Measurements from ENCODE around the gene GNA12.
"Not testable (repeated sequence)": the region's sequence is repeated elsewhere in the genome, so short reads cannot be mapped to it uniquely, and the experiment has no call there.

GNA12 gene

DNA sequence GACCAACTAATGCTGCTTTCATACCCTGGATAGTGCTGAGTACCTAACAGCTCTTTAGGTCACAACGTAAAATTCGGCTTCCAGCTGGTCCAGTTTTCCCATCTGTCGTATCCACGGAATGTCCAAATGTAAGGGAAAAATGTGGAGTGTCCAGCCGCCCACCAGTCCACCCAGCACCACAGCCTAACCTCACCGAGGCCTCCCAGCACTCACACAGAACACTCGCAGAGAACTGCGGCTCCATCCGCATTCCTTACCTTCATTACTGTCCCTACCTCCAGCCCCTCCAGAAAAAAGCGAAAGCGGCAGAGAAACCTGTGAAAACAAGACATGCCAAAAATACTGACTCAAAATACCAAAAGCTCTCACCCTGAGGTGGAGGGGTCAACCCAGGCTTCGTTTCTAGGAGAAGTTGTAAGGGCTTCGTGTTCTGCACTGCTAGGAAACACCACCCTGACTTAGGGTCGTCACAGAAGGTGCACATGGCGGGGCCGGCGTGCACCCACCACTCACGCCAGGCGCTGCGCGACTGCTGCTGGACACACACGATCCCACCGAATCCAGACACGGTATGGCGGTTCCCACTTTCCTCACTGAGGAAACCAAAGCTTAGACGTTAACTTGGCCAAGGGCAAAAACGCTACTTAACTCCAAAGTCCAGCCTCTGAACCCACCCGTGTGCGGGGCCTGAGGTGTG, 82.2 kb downstream of the GNA12 start:
- no peak overlapping the region for H3K4me3 ChIP-seq (ENCODE audit: low read depth, low read length)

GRCh38 chr7:2761131-2761624, 82.9 kb downstream of the GNA12 start:
- no peak overlapping the region for H3K4me3 ChIP-seq (ENCODE audit: low read depth, low read length)
- DNase-seq (ENCODE audit: low read depth) = no peak

More for the DNA sequence above, 82.2 kb downstream of the GNA12 start:
- no peak for DNase-seq (ENCODE audit: low read depth)

GRCh38 chr7:2760098-2760889, 83.8 kb downstream of the GNA12 start:
- DNase-seq (ENCODE audit: low read depth) = no peak
- H3K4me3 ChIP-seq (ENCODE audit: low read depth, low read length) = no peak overlapping the region

DNA sequence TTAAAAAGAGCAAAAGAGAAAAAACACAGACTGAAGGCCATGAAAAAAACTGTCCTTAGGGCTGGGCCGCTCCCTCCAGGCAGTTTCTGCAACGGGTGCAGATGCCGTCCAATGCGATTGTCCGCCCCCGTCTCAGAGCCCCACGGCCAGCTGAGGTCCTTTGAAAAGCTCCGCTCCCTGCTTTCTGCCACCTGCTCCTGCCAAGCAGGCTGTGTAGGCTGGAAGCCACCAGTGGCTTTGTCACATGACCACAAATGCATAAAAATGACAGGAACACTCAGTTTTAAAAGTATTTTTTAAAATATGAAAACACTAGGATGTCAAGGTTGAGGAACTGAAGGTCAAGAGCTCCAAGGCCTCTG, 84.4 kb downstream of the GNA12 start:
- no peak overlapping the region for H3K4me3 ChIP-seq (ENCODE audit: low read depth, low read length)

DNA sequence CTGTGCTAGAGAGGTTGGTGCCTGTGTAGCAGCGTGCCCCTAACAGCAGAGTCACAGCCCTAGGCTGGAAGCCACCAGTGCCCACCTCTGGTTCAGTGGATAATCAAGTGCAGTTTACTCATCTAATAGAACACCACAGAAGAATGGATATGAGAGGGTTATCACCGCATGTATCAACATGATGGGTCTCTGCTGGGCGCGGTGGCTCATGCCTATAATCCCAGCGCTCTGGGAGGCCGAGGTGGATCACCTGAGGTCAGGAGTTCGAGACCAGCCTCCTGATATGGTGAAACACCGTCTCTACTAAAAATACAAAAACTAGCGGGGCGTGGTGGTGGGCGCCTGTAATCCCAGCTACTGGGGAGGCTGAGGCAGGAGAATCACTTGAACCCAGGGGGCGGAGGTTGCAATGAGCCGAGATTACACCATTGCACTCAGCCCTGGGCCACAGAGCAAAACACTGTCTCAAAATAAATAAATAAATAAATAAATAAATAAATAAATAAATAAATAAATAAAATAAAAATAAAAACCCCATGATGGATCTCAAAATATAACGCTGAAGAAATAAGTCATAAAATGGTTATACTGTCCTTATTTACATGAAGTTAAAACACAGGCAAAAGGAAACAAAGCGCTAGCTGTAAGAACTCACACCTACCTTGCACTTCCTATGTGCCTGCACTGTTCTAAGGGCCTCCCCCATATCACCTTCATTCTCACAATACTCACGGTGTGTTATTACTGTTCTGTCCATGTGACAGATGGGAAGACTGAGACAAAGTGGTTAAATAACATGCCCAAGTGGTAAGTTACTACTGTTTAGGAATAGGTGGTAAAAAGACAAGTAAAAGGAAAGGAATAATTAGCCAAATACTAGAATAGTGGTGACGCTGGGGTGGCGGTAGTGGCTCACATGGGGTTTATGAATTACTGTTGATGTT, 85.2 kb downstream of the GNA12 start:
- H3K4me3 ChIP-seq (ENCODE audit: low read depth, low read length) = peak overlapping the region; percentile 27
- no peak for DNase-seq (ENCODE audit: low read depth)

More for the DNA sequence above, 84.4 kb downstream of the GNA12 start:
- no peak for DNase-seq (ENCODE audit: low read depth)

DNA sequence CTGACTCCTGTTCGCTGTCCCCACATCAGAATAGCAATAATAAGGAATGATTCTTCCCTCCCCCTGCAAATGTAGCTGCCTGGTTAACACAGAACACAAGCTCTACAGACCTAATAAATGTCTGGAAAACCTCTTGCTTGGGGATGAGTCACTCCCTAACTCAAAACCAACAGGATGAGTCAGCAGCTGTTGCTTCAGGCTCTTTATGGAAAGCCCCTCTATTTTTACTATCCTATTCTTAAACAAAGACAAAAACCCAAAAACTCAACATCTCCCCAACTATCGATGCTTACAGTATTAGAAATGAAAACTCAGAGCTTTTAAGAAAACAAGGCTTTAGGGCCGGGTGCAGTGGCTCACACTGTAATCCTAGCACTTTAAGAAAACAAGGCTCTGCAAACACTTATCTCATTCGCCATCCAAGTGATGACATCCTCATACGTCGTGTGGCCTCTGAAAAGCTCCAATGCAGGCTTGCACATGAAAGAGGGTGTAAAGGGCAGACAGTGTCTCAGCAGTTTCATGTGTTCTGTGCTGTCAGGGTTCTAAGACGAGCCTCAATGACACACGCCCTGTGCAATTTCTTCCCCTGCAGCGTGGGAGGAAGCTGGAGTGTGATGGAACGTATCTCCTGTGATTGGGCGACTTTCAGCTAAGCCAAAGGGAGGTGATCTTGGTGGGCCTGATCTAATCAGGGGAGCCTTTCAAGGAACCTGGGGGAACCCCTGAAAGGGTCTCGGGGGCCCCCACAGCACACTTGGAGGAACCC, 86.0 kb downstream of the GNA12 start:
- peak overlapping the region; percentile 27 for H3K4me3 ChIP-seq (ENCODE audit: low read depth, low read length)
- DNase-seq (ENCODE audit: low read depth) = peak; percentile 97

DNA sequence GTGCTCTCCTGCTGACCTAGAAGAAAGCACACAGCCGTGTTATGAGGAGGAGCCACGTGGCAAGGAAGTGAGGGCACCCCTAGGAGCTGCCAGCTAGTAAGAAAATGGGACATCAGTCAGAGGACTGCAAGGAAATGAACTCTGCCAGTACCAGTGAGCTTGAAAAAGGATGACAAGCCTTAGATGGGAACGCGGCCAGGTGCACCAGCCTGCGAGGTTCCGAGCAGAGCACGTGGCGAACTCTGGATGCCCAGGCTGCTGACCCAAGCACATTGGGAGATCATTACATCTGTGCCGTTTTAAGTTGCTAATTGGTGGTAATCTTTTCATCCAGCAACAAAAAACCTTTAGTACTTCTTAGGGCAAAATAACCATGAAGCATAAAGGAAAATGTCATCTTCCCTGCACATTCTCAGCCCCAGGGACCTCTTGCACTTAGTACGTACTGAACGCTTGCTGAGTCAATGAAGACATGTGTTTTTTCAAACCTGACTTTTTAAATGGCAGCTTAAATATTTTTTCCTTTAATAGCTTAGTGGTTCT, 86.7 kb downstream of the GNA12 start:
- DNase-seq (ENCODE audit: low read depth) = no peak
- H3K4me3 ChIP-seq (ENCODE audit: low read depth, low read length) = peak overlapping the region; percentile 4

- DNase-seq (ENCODE audit: low read depth) = no peak
- no peak overlapping the region for H3K4me3 ChIP-seq (ENCODE audit: low read depth, low read length)
These were observed 88.6 kb downstream of the GNA12 start for GRCh38 chr7:2755531-2755930.

DNA sequence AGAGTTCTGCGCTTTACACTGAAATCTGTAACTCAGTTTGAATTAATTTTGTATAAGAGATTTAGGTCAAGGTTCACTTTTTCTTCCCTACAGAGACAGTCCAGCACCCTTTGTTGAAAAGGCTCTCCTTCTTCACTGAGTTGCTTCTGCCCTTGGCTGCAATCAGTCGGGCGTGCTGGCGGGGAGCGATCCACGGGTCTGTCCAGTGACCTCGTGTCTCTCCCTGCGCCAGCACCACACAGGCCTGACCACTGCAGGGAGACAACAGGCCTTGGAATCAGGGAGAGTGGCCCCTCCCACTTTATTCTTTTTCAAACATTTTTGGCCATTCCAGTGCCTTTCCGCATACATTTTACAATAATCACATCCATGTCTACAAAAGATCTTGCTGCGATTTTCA, 89.2 kb downstream of the GNA12 start:
- no peak for DNase-seq (ENCODE audit: low read depth)
- no peak overlapping the region for H3K4me3 ChIP-seq (ENCODE audit: low read depth, low read length)

- no peak overlapping the region for H3K4me3 ChIP-seq (ENCODE audit: low read depth, low read length)
- no peak for DNase-seq (ENCODE audit: low read depth)
These were observed 90.0 kb downstream of the GNA12 start for GRCh38 chr7:2754086-2754485.

GRCh38 chr7:2753148-2753547, 91.0 kb downstream of the GNA12 start:
- no peak for DNase-seq (ENCODE audit: low read depth)
- no peak overlapping the region for H3K4me3 ChIP-seq (ENCODE audit: low read depth, low read length)

- H3K4me3 ChIP-seq (ENCODE audit: low read depth, low read length) = no peak overlapping the region
- no peak for DNase-seq (ENCODE audit: low read depth)
These were observed 93.0 kb downstream of the GNA12 start for GRCh38 chr7:2751086-2751485.

DNA sequence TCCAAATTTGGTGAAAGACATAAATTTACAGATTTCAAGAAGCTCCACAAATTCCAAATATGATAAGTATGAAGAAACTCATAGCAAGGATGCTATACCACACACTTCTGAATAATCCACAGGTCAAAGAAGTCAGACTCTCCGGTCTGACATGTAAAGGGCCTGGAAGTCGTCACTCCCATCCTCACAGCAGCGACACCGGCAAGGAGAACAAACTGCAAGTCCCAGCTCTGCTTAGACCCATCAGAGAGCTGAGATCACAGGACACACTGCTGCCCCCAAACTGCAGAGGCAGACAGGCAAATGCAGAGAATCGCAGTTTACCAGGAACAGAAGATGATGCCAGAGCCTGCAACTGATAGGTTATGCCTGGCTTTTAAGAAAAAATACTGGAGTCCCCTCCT, 94.1 kb downstream of the GNA12 start:
- no peak for DNase-seq (ENCODE audit: low read depth)
- H3K4me3 ChIP-seq (ENCODE audit: low read depth, low read length) = no peak overlapping the region

DNA sequence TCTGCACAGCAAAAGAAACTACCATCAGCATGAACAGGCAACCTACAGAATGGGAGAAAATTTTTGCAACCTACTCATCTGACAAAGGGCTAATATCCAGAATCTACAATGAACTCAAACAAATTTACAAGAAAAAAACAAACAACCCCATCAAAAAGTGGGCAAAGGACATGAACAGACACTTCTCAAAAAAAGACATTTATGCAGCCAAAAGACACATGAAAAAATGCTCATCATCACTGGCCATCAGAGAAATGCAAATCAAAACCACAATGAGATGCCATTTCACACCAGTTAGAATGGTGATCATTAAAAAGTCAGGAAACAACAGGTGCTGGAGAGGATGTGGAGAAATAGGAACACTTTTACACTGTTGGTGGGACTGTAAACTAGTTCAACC, 95.4 kb downstream of the GNA12 start:
- DNase-seq (ENCODE audit: low read depth); H3K4me3 ChIP-seq (ENCODE audit: low read depth, low read length): not testable (repeated sequence)

DNA sequence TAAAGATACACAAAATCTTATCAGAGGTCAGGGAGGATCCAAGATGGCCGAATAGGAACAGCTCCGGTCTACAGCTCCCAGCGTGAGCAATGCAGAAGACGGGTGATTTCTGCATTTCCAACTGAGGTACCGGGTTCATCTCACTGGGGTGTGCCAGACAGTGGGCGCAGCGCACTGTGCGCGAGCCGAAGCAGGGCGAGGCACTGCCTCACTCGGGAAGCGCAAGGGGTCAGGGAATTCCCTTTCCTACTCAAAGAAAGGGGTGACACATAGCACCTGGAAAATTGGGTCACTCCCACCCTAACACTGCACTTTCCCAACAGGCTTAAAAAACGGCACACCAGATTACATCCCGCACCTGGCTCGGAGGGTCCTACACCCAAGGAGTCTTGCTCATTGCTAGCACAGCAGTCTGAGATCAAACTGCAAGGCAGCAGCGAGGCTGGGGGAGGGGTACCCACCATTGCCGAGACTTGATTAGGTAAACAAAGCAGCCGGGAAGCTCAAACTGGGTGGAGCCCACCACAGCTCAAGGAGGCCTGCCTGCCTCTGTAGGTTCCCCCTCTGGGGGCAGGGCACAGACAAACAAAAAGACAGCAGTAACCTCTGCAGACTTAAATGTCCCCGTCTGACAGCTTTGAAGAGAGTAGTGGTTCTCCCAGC, 100.5 kb downstream of the GNA12 start:
- H3K4me3 ChIP-seq (ENCODE audit: low read depth, low read length); DNase-seq (ENCODE audit: low read depth): not testable (repeated sequence)

GRCh38 chr7:2738766-2739549, 105.2 kb downstream of the GNA12 start:
- H3K4me3 ChIP-seq (ENCODE audit: low read depth, low read length) = no peak overlapping the region
- no peak for DNase-seq (ENCODE audit: low read depth)

DNA sequence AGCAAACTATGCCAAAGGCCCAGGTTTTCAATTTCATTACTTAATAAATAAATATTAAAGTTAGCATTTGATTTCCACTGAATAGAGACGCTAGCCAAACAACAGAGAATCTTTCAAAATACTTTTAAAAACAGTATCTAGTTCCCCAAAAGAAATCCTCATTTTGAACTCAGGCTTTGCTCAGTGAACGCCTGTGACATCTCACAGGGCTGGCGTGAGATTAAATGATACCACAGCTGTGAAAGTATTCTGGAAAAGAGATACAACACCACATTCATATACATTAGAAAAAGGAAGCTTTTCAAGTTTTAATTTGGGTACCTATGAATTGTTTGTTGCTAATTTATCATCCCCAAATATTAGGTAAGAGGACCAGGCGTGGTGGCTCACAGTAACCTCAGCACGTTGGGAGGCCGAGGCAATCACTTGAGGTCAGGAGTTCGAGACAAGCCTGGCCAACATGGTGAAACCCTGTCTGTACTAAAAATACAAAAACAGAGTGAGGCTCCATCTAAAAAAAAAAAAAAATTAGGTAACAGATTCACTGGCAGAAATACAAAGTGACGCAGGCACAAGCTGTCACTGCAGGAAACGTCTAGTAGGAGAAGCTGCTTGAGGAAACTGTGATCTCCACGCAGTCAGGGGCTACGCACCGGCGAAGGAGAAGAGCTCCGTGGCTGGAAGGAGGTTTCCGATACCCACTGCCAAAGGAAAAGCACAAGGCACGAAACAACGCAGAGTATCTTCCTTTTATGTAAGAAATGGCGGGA, 106.2 kb downstream of the GNA12 start:
- no peak overlapping the region for H3K4me3 ChIP-seq (ENCODE audit: low read depth, low read length)
- no peak for DNase-seq (ENCODE audit: low read depth)

Data from skeletal muscle cell (primary cell).